GM12874 (cell line): ENCODE results near the gene PRDM10.

Experiments
- CTCF ChIP-seq: IDR thresholded peaks from 2 replicates; pipeline ENCODE4 v1.5.1; 2011; ENCODE audit warnings: low read depth, mild to moderate bottlenecking, control low read depth, low read length, moderate library complexity; ENCODE audit not compliant: insufficient read depth

Gene PRDM10

GRCh38 chr11:130003717-130004001, 1.0 kb upstream of the PRDM10 start:
- no peak for TF ChIP-seq CTCF

GRCh38 chr11:130002846-130003716, 446 bp upstream of the PRDM10 start:
- no peak for TF ChIP-seq CTCF

- TF ChIP-seq CTCF, result no peak
Observed at GRCh38 chr11:130001461-130002351, 929 bp downstream of the PRDM10 start.

GRCh38 chr11:130000552-130001176, 2.0 kb downstream of the PRDM10 start:
- TF ChIP-seq CTCF, result no peak

GRCh38 chr11:129999407-129999806, 3.2 kb downstream of the PRDM10 start:
- no peak for TF ChIP-seq CTCF

GRCh38 chr11:129998905-129999304, 3.7 kb downstream of the PRDM10 start:
- TF ChIP-seq CTCF, result no peak

- TF ChIP-seq CTCF, result no peak
Observed at GRCh38 chr11:129998107-129998506, 4.5 kb downstream of the PRDM10 start.
